ENCODE results near the gene JRKL. TPM values are rescaled to one million over a fixed set of nuclear protein-coding genes. Genes with fewer than 3 reads are reported as not detected.

Gene JRKL
- total and polyA plus RNA-seq, 5 experiments from 2014 or later: 1.4 to 13.4 (median 5.4) TPM

GRCh38 chr11:96366024-96366423 lies 23.8 kb upstream of the JRKL start:
- POLR2A ChIA-PET: no interaction called here
- Mint-ChIP-seq H3K4me3 (no peak overlapping the region), H3K27me3 (no peaks in the 10 kb centered on the region), H3K27ac (no peak overlapping the region), H3K36me3 (peaks cover 6 to 59% (median 29%) of the 10 kb centered on the region in 3 donors), H3K9me3 (no peaks in the 10 kb centered on the region), H3K4me1 (peaks cover 0 to 6% (median 0%) of the 10 kb centered on the region in 4 donors)
- DNase-seq: no peak
- ATAC-seq: no peak

GRCh38 chr11:96367342-96367741 lies 22.5 kb upstream of the JRKL start:
- Mint-ChIP-seq H3K9me3 (no peaks in the 10 kb centered on the region), H3K4me3 (no peak overlapping the region), H3K27me3 (no peaks in the 10 kb centered on the region), H3K36me3 (peaks cover 6 to 64% (median 29%) of the 10 kb centered on the region in 3 donors), H3K27ac (no peak overlapping the region), H3K4me1 (peaks cover 0 to 6% (median 0%) of the 10 kb centered on the region in 4 donors)
- ATAC-seq (no peak), DNase-seq (no peak)
- POLR2A ChIA-PET: no interaction called here

GRCh38 chr11:96373826-96374225 lies 16.0 kb upstream of the JRKL start:
- no peak for DNase-seq
- H3K4me3 Mint-ChIP-seq: no peak overlapping the region

GRCh38 chr11:96376796-96377195 lies 13.0 kb upstream of the JRKL start:
- DNase-seq: no peak
- POLR2A ChIA-PET: no interaction called here
- Mint-ChIP-seq H3K4me3 (no peak overlapping the region), H3K36me3 (peaks cover 10 to 52% (median 24%) of the 10 kb centered on the region in 3 donors), H3K4me1 (peaks cover 0 to 6% (median 3%) of the 10 kb centered on the region in 4 donors), H3K27ac (no peak overlapping the region), H3K27me3 (no peaks in the 10 kb centered on the region), H3K9me3 (no peaks in the 10 kb centered on the region)
- no peak for ATAC-seq

More at GRCh38 chr11:96373826-96374225, 16.0 kb upstream of the JRKL start:
- Mint-ChIP-seq H3K36me3 (peaks cover 16 to 51% (median 22%) of the 10 kb centered on the region in 3 donors), H3K4me1 (peaks cover 0 to 6% (median 3%) of the 10 kb centered on the region in 4 donors), H3K27me3 (no peaks in the 10 kb centered on the region), H3K9me3 (no peaks in the 10 kb centered on the region), H3K27ac (peak overlapping the region in 1 of 10 donors; percentile 3)
- no peak for ATAC-seq
- POLR2A ChIA-PET: no interaction called here

- H3K4me3 Mint-ChIP-seq: peak overlapping the region in 9 of 10 donors; percentile 15 to 57 (median 46)
- H3K4me1 Mint-ChIP-seq: peaks cover 18 to 47% (median 38%) of the 10 kb centered on the region in 4 donors
- POLR2A ChIA-PET: no interaction called here
- H3K27me3 Mint-ChIP-seq: no peaks in the 10 kb centered on the region
- DNase-seq (no peak), ATAC-seq (no peak)
- H3K27ac Mint-ChIP-seq: peak overlapping the region; percentile 41 to 88 (median 80)
- no peaks in the 10 kb centered on the region for H3K9me3 Mint-ChIP-seq
- H3K36me3 Mint-ChIP-seq: peaks cover 4 to 35% (median 20%) of the 10 kb centered on the region in 3 donors
These were observed 5.7 kb upstream of the JRKL start for GRCh38 chr11:96384156-96384555.

- ATAC-seq: no peak
- DNase-seq: no peak
- Mint-ChIP-seq H3K27me3 (no peaks in the 10 kb centered on the region), H3K36me3 (peaks cover 4 to 26% (median 14%) of the 10 kb centered on the region in 3 donors), H3K4me1 (peaks cover 19 to 47% (median 42%) of the 10 kb centered on the region in 4 donors), H3K9me3 (peaks cover 0 to under 1% (median 0%) of the 10 kb centered on the region in 9 donors), H3K27ac (peak overlapping the region in 6 of 10 donors; percentile 9 to 78 (median 56)), H3K4me3 (no peak overlapping the region)
- POLR2A ChIA-PET: no interaction called here
These were observed 4.6 kb upstream of the JRKL start for GRCh38 chr11:96385187-96385586.

- no peaks in the 10 kb centered on the region for H3K27me3 Mint-ChIP-seq
- POLR2A ChIA-PET: interaction anchor here (0.7 to 2.9 kb wide), 14 partner anchors 10 to 1895 kb away, joined by 3 to 23 read pairs (median 4); partner anchors contain the start of genes CEP57, CWC15, FAM76B and KDM4D
- peak overlapping the region; percentile 83 to 97 (median 95) for H3K4me3 Mint-ChIP-seq
- H3K36me3 Mint-ChIP-seq: peaks cover 4 to 11% (median 6%) of the 10 kb centered on the region in 3 donors
- peak overlapping the region; percentile 83 to 98 (median 96) for H3K27ac Mint-ChIP-seq
- peaks cover 0 to 9% (median 0%) of the 10 kb centered on the region in 9 donors for H3K9me3 Mint-ChIP-seq
- DNase-seq (no peak), ATAC-seq (peak; percentile 70 to 71)
- peaks cover 21 to 56% (median 49%) of the 10 kb centered on the region in 4 donors for H3K4me1 Mint-ChIP-seq
These were observed 708 bp upstream of the JRKL start for GRCh38 chr11:96388891-96389719.

GRCh38 chr11:96390488-96390792 lies 627 bp downstream of the JRKL start:
- peak overlapping the region; percentile 83 to 97 (median 95) for H3K4me3 Mint-ChIP-seq
- peak overlapping the region; percentile 83 to 98 (median 96) for H3K27ac Mint-ChIP-seq
- H3K9me3 Mint-ChIP-seq: peaks cover 0 to 9% (median 0%) of the 10 kb centered on the region in 9 donors
- no peak for DNase-seq
- peaks cover 14 to 46% (median 37%) of the 10 kb centered on the region in 4 donors for H3K4me1 Mint-ChIP-seq
- peaks cover 0 to 11% (median 6%) of the 10 kb centered on the region in 3 donors for H3K36me3 Mint-ChIP-seq
- no peak for ATAC-seq
- H3K27me3 Mint-ChIP-seq: no peaks in the 10 kb centered on the region
- POLR2A ChIA-PET: interaction anchor here (1.1 to 2.9 kb wide), 6 partner anchors 47 to 1323 kb away, joined by 3 to 23 read pairs (median 6); partner anchors contain the start of genes CEP57, FAM76B and MAML2

GRCh38 chr11:96391698-96392307 lies 2.0 kb downstream of the JRKL start:
- peaks cover 16 to 41% (median 37%) of the 10 kb centered on the region in 4 donors for H3K4me1 Mint-ChIP-seq
- H3K4me3 Mint-ChIP-seq: peak overlapping the region in 4 of 10 donors; percentile 50 to 97 (median 93)
- no peak for DNase-seq
- no peaks in the 10 kb centered on the region for H3K27me3 Mint-ChIP-seq
- no peak for ATAC-seq
- H3K27ac Mint-ChIP-seq: no peak overlapping the region
- H3K9me3 Mint-ChIP-seq: peaks cover 0 to 9% (median 0%) of the 10 kb centered on the region in 9 donors
- POLR2A ChIA-PET: no interaction called here
- H3K36me3 Mint-ChIP-seq: peaks cover 0 to 11% (median 6%) of the 10 kb centered on the region in 3 donors

- ATAC-seq (no peak), DNase-seq (peak in 3 of 10 donors; percentile 38 to 48 (median 42))
- POLR2A ChIA-PET: interaction anchor here (0.8 to 1.1 kb wide), 3 partner anchors 380 to 605 kb away, joined by 3 to 4 read pairs (median 3); partner anchors contain the start of gene FAM76B
- peaks cover 0 to 11% (median 6%) of the 10 kb centered on the region in 3 donors for H3K36me3 Mint-ChIP-seq
- H3K27me3 Mint-ChIP-seq: no peaks in the 10 kb centered on the region
- peaks cover 0 to 9% (median 0%) of the 10 kb centered on the region in 9 donors for H3K9me3 Mint-ChIP-seq
- no peak overlapping the region for H3K4me3 Mint-ChIP-seq
- H3K27ac Mint-ChIP-seq: no peak overlapping the region
- H3K4me1 Mint-ChIP-seq: peaks cover 10 to 25% (median 20%) of the 10 kb centered on the region in 4 donors
These were observed 4.0 kb downstream of the JRKL start for GRCh38 chr11:96393753-96394348.

GRCh38 chr11:96394773-96395172 lies 5.0 kb downstream of the JRKL start:
- Mint-ChIP-seq H3K27me3 (no peaks in the 10 kb centered on the region), H3K27ac (peak overlapping the region in 2 of 10 donors; percentile 43 to 52), H3K36me3 (peaks cover 0 to 11% (median 6%) of the 10 kb centered on the region in 3 donors), H3K4me3 (no peak overlapping the region), H3K4me1 (peaks cover 9 to 21% (median 19%) of the 10 kb centered on the region in 4 donors), H3K9me3 (peaks cover 0 to 9% (median 0%) of the 10 kb centered on the region in 9 donors)
- ATAC-seq (no peak), DNase-seq (no peak)
- POLR2A ChIA-PET: interaction anchor here (0.7 kb wide), 1 partner anchor 151 kb away, joined by 3 read pairs; no protein-coding TSS in a partner anchor

GRCh38 chr11:96396637-96397036 lies 6.8 kb downstream of the JRKL start:
- POLR2A ChIA-PET: interaction anchor here (0.6 to 0.9 kb wide), 2 partner anchors 409 to 1423 kb away, joined by 3 read pairs; partner anchors contain the start of genes CWC15 and KDM4D
- H3K36me3 Mint-ChIP-seq: peaks cover 0 to 2% (median 0%) of the 10 kb centered on the region in 3 donors
- H3K4me3 Mint-ChIP-seq: no peak overlapping the region
- peaks cover 0 to 2% (median 0%) of the 10 kb centered on the region in 9 donors for H3K9me3 Mint-ChIP-seq
- no peak for DNase-seq
- peak overlapping the region in 1 of 10 donors; percentile 34 for H3K27ac Mint-ChIP-seq
- ATAC-seq: no peak
- H3K27me3 Mint-ChIP-seq: no peaks in the 10 kb centered on the region
- H3K4me1 Mint-ChIP-seq: peaks cover 2 to 8% (median 4%) of the 10 kb centered on the region in 4 donors

Measured in naive thymus-derived CD8-positive, alpha-beta T cell (primary cell).